Measurements from ENCODE around the gene TRH.

Gene TRH

GRCh38 chr3:129974564-129974832 lies at the start of gene TRH:
TRH (plus strand) TSS chr3:129974720; CDS start chr3:129975817, 1,097 bp downstream.
- no peak for DNase-seq (ENCODE audit: low read depth in 2 of 2)

- no peak for DNase-seq (ENCODE audit: low read depth in 2 of 2)
Measured at GRCh38 chr3:129927072-129927471, 47.4 kb upstream of the TRH start.

- no peak for DNase-seq (ENCODE audit: low read depth in 2 of 2)
Measured at GRCh38 chr3:129929383-129929782, 45.1 kb upstream of the TRH start.

GRCh38 chr3:129933471-129933870 lies 41.0 kb upstream of the TRH start:
- DNase-seq (ENCODE audit: low read depth in 2 of 2): no peak

GRCh38 chr3:129934234-129935123 lies 40.0 kb upstream of the TRH start:
- DNase-seq (ENCODE audit: low read depth in 2 of 2): no peak

GRCh38 chr3:129936757-129937156 lies 37.8 kb upstream of the TRH start:
- no peak for DNase-seq (ENCODE audit: low read depth in 2 of 2)

GRCh38 chr3:129937717-129938116 lies 36.8 kb upstream of the TRH start:
- no peak for DNase-seq (ENCODE audit: low read depth in 2 of 2)

GRCh38 chr3:129938140-129938930 lies 36.2 kb upstream of the TRH start:
- no peak for DNase-seq (ENCODE audit: low read depth in 2 of 2)

- DNase-seq (ENCODE audit: low read depth in 2 of 2): no peak
Measured at GRCh38 chr3:129940086-129940485, 34.4 kb upstream of the TRH start.

GRCh38 chr3:129942296-129942695 lies 32.2 kb upstream of the TRH start:
- no peak for DNase-seq (ENCODE audit: low read depth in 2 of 2)

GRCh38 chr3:129943020-129943419 lies 31.5 kb upstream of the TRH start:
- DNase-seq (ENCODE audit: low read depth in 2 of 2): no peak

- no peak for DNase-seq (ENCODE audit: low read depth in 2 of 2)
Measured at GRCh38 chr3:129944709-129945108, 29.8 kb upstream of the TRH start.

- DNase-seq (ENCODE audit: low read depth in 2 of 2): no peak
Measured at GRCh38 chr3:129947538-129948240, 26.8 kb upstream of the TRH start.

- DNase-seq (ENCODE audit: low read depth in 2 of 2): no peak
Measured at GRCh38 chr3:129950318-129951046, 24.0 kb upstream of the TRH start.

- DNase-seq (ENCODE audit: low read depth in 2 of 2): no peak
Measured at GRCh38 chr3:129952556-129953355, 21.8 kb upstream of the TRH start.

GRCh38 chr3:129953621-129954020 lies 20.9 kb upstream of the TRH start:
- DNase-seq (ENCODE audit: low read depth in 2 of 2): no peak

- DNase-seq (ENCODE audit: low read depth in 2 of 2): no peak
Measured at GRCh38 chr3:129954514-129954913, 20.0 kb upstream of the TRH start.

GRCh38 chr3:129956936-129957335 lies 17.6 kb upstream of the TRH start:
- no peak for DNase-seq (ENCODE audit: low read depth in 2 of 2)

- no peak for DNase-seq (ENCODE audit: low read depth in 2 of 2)
Measured at GRCh38 chr3:129958755-129959154, 15.8 kb upstream of the TRH start.

GRCh38 chr3:129961141-129961541 lies 13.4 kb upstream of the TRH start:
- DNase-seq (ENCODE audit: low read depth in 2 of 2): no peak

GRCh38 chr3:129962600-129962999 lies 11.9 kb upstream of the TRH start:
- no peak for DNase-seq (ENCODE audit: low read depth in 2 of 2)

Measured in stimulated activated CD8-positive, alpha-beta memory T cell treated with anti-CD3 and anti-CD28 coated beads, Interleukin-2, amount 100 ng/mL, for 1 hour (primary cell).